Fibroblast of peridontal ligament (primary cell): Measurements from ENCODE around the gene NAE1.
A peak's percentile ranks its signal among the peaks of the same experiment; 100 is the strongest.

Experiments used
- DNase-seq: peaks from one replicate; pipeline ENCODE4 v3.0.0-alpha.2; 2010; ENCODE audit errors: extremely low read depth

NAE1 gene

DNA sequence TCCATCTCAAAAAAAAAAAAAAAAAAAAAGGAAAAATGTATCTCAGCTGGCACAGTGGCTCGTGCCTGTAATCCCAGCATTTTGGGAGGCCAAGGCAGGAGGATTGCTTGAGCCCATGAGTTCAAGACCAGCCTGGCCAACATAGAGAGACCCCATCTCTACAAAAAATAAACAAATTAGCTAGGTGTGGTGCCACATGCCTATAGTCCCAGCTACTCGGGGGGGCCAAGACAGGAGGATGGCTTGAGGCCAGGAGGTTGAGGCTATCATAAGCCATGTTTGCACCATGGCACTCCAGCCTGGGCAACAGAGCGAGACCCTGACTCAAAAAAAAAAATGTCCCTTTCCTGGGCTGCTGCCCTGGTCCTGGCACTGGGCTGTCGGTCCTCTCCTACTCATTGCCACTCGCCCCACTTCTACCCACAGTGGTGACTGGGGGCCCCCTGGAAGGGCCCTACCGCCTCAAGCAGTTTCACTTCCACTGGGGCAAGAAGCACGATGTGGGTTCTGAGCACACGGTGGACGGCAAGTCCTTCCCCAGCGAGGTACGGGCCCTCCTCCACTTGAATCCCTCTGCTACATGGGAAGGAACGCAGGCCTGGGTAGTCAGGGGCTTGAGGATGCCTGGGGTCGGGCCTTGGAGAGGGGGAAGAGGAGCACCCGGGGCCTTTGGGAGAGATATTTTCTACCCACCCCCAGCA, 19.5 kb upstream of the NAE1 start:
- DNase-seq, result no peak

DNA sequence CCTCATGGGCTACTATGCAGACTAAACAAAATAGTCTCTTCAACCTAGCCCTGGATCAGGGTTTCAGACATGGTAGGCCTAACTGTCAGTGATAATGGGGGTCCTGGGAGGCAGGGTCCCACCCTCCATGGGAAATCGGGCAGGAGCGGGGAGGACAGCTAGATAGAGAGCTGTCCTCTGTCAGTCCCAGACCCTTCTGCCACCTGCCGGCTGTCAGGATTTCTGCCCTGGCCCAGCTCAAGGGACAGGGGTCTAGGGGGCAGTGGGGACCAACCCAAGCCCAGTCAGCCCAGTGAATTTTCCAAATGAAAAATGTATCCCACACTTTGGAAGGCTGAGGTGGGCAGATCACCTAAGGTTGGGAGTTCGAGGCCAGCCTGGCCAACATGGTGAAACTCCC, 18.8 kb upstream of the NAE1 start:
- no peak for DNase-seq

DNA sequence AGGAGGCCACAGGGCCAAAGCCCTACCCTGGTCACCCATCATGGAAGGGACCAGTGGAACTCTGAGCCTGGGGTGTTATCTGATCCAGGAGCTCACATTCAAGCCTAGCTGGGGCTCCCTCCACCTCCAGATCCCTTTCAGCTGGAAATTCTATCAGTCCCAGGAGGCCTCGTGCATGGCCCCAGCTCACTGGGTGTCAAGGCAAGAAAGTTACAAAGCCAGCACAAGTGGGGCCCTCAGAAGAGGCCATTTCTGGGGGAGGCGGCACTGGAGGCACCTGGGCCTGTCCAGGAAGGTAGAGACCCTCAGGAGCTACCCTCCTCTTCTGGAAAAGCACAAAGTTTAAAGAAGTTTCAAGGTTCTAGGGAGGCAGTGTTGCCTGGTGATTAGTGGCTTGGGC, 18.2 kb upstream of the NAE1 start:
- no peak for DNase-seq

DNA sequence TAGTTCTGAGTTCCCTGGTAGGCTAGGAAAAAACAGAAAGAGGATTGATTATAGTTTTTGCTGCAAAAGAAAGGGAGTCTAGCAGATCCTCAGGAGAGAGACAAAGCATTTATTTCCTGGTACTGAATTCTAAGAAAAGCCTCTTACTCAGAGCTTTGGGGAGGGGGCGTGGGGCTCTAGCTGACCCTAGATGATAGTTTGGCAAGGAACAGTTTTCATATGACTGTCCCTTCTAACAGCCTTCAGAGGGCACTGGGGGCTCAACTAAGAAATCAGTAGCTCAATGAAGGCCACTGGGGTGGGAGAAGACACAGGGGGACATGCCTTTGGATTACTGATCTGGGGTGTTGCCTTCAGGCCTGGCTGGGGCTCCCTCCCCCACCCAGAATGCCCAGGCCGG, 17.4 kb upstream of the NAE1 start:
- DNase-seq, result no peak

DNA sequence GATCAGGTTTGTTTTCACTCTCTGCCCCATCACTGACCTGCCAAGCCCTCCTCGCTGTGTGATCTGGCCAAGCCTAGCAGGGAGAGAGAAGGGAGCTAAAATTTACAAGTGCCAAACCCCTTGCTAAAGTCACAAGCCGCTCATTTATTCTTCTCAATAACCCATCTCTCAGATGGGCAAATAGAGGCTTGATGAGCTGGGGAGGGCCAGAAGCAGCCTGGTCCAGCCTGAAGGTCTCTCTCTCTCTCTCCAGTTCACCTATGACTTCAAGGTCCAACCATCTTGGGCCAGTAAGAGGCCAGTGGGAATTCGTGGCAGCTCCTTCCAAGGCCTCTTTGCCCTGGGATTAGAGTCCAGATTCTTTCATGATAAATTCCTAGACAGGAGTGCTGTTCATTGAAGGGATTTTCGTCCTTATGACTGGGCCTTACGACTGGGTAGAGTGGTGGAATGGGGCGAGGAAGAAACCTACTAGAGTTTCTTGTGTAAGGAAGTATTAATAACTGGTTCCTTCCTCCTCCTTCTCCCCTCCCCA, 16.8 kb upstream of the NAE1 start:
- no peak for DNase-seq

GRCh38 chr16:66846831-66847230, 16.1 kb upstream of the NAE1 start:
- DNase-seq, result no peak

DNA sequence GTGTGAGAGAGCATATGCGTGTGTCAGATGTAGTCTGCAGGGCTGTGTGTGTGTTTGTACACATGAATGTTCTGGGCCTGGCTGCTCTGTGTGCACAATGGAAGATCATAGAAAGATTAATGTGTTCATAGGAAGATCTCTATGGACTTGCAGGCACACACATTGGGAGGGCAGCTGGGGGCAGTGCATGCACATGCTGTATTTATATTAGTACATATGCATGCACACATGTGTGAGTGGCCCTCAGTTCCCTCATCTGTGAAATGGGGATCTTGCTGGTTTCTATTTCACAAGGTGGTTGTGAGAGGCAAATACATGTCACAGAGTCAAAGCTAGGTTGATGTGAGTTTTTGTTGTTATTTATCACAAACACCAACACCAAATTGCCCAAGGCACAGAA, 15.5 kb upstream of the NAE1 start:
- DNase-seq, result no peak

GRCh38 chr16:66845791-66846221, 15.0 kb upstream of the NAE1 start:
- DNase-seq, result no peak

- DNase-seq, result no peak
Observed at GRCh38 chr16:66845080-66845410, 14.3 kb upstream of the NAE1 start.

- DNase-seq, result no peak
Observed at GRCh38 chr16:66844342-66845079, 13.7 kb upstream of the NAE1 start, which contains the start of gene CA7. Gene CA7, plus strand, starts transcription at chr16:66844414. Its CDS starts 74 bp downstream, at chr16:66844488.

DNA sequence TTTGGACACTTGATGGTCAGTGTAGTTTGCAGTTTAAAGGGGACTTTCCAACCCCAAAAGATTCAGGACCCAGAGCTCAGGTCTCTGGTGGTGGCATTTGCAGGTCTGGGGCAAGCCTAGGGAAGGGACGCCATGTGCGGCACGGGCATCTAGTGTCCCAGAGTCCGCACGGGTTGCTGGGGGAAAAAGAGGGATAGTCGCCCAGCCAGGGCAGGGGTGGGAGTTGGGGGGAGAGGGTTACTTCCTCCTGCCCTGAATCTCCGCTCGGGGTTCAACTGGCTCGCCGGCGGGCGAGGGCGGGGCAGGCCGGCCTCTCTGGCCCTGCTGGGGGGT, 13.2 kb upstream of the NAE1 start:
- no peak for DNase-seq

- no peak for DNase-seq
Observed at GRCh38 chr16:66843191-66843590, 12.4 kb upstream of the NAE1 start.

GRCh38 chr16:66842765-66843164, 12.0 kb upstream of the NAE1 start:
- DNase-seq, result no peak

GRCh38 chr16:66841366-66841765, 10.6 kb upstream of the NAE1 start:
- DNase-seq, result no peak

DNA sequence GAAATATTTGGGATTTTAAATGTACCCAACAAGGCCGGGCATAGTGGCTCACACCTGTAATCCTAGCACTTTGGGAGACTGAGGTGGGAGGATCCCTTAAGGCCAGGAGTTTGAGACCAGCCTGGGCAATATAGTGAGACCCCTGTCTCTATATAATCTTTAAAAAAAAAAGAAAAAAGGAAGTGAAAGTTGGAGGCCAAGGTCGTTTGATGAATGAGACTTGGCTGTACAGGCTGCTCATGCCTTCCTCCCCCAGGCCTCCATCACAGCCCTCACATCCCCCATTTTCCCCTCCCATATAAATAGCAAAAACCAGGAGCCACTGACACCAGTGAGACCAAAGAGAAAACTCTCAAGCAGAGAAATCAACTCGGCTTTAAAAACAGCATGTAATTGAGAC, 10.1 kb upstream of the NAE1 start:
- DNase-seq, result no peak

- no peak for DNase-seq
Observed at GRCh38 chr16:66834746-66835145, 4.0 kb upstream of the NAE1 start.

DNA sequence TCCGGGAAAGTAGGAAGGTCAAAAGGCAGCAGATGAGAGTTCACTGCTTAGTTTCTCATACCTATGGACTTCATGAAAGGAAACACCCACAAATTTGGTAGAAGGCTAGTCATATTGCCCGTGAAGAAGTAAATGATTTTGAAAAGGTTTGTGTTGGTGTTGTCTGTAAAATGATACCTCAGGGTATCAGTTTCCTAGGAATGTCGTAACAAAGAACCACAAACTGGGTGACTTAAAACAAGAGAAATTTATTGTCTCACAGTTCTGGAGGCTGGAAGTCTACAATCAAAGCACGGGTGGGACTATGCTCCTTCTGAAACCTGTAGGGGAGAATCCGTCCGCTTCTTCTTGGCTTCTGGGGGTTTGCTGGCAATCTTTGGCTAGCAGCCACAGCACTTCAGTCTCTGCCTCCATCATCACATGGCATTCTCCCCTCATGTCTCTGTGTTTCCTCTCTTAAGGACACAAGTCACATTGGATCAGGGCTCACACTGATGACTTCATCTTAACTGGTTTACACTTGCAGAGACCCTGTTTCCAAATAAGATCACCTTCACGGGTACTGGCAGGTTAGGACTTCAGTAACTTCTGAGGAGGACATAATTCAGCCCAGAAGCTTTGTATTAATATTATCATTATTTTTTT, 2.0 kb upstream of the NAE1 start:
- peak; percentile 63 for DNase-seq

GRCh38 chr16:66832190-66832589, 1.4 kb upstream of the NAE1 start:
- no peak for DNase-seq

GRCh38 chr16:66824006-66824405, 6.8 kb downstream of the NAE1 start:
- peak; percentile 17 for DNase-seq

DNA sequence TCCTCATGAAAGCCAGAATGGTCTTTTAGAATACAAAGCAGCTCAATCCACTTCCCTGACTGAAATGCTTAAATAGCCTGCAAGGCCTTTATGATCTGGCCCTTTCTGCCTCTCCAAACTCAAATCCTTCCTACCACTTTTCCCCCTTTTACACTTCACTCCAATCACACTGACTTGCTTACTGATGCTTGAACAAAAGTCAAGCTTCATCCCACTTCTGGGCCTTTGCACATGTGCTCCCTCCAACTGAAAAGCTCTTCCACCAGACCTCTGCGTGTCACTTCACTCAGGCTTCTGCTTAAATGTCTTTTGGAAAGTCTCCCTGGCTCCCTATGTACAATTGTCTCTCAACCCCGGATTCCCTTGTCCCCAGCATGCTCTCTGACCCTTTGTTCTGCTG, 16.0 kb downstream of the NAE1 start:
- DNase-seq, result no peak

- DNase-seq, result no peak
Observed at GRCh38 chr16:66811043-66811442, 19.7 kb downstream of the NAE1 start.

DNA sequence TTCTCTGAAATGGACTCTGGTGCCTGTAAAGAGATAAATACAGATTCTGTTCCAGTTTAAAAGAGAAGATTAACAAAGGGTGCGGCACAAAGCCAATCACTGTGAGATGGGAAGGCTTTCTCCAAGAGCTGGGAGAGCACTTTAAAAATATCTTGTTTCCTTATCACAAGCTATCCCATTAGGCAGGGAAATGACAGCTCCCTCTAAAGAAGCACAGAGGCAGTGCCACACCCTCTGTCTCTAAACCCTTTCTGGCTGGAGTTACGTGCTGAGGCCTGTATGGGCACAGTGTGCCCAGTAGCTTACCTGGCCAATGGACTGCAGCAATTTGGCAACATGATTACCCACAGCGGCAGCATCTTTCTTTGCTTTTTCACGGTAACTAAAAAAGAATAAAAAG, 20.4 kb downstream of the NAE1 start:
- no peak for DNase-seq

DNA sequence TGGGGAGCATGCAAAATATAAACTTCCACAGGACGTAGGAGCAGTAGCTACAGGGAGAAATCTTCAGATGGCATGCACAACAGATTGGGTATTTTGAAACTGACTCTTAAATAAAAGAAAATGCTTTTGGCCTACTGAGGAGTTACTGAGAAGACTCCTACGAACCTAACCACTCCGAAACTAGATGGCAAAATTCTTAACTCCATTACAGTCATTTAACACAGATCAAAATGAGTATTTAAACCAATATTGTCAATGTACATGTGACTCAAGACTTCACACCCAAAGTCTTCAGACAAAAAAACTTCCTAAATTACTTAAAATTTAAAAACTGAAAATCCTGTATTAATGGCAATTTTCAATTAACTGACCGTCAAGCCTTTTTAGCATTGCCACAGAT, 21.0 kb downstream of the NAE1 start:
- no peak for DNase-seq
